CD4-positive, alpha-beta T cell treated with Interleukin-6 for 4 hours (primary cell): ENCODE data around the gene GLYATL2.

Experiments
- DNase-seq: peaks from one replicate; pipeline ENCODE4 v3.0.0-alpha.2; 2020; ENCODE audit warnings: mixed read lengths

The GLYATL2 gene

GRCh38 chr11:58844361-58845005, at the start of gene GLYATL2:
GLYATL2 (minus strand) TSS chr11:58844704; CDS start chr11:58839612, 5,092 bp downstream.
- no peak for DNase-seq

GRCh38 chr11:58893899-58894298, 49.4 kb upstream of the GLYATL2 start:
- no peak for DNase-seq

GRCh38 chr11:58888579-58888978, 44.1 kb upstream of the GLYATL2 start:
- no peak for DNase-seq

- DNase-seq: no peak
Measured at GRCh38 chr11:58887452-58887851, 42.9 kb upstream of the GLYATL2 start.

- DNase-seq: no peak
Measured at GRCh38 chr11:58880625-58881024, 36.1 kb upstream of the GLYATL2 start.

GRCh38 chr11:58880166-58880565, 35.7 kb upstream of the GLYATL2 start:
- no peak for DNase-seq

- no peak for DNase-seq
Measured at GRCh38 chr11:58867556-58867955, 23.1 kb upstream of the GLYATL2 start.

GRCh38 chr11:58866788-58867187, 22.3 kb upstream of the GLYATL2 start:
- no peak for DNase-seq

GRCh38 chr11:58864335-58864734, 19.8 kb upstream of the GLYATL2 start:
- no peak for DNase-seq

GRCh38 chr11:58863697-58864096, 19.2 kb upstream of the GLYATL2 start:
- DNase-seq: no peak

- no peak for DNase-seq
Measured at GRCh38 chr11:58861533-58861932, 17.0 kb upstream of the GLYATL2 start.

GRCh38 chr11:58856806-58857205, 12.3 kb upstream of the GLYATL2 start:
- DNase-seq: no peak

GRCh38 chr11:58845386-58845785, 882 bp upstream of the GLYATL2 start:
- DNase-seq: no peak

GRCh38 chr11:58837707-58838388, 6.7 kb downstream of the GLYATL2 start:
- DNase-seq: no peak

- DNase-seq: no peak
Measured at GRCh38 chr11:58832056-58832645, 12.4 kb downstream of the GLYATL2 start.

GRCh38 chr11:58830673-58831301, 13.7 kb downstream of the GLYATL2 start:
- no peak for DNase-seq

- no peak for DNase-seq
Measured at GRCh38 chr11:58829786-58830185, 14.7 kb downstream of the GLYATL2 start.

- DNase-seq: no peak
Measured at GRCh38 chr11:58813693-58814092, 30.8 kb downstream of the GLYATL2 start.

GRCh38 chr11:58811499-58811898, 33.0 kb downstream of the GLYATL2 start:
- DNase-seq: no peak

GRCh38 chr11:58807343-58807742, 37.2 kb downstream of the GLYATL2 start:
- DNase-seq: no peak

GRCh38 chr11:58805065-58805464, 39.4 kb downstream of the GLYATL2 start:
- no peak for DNase-seq

- DNase-seq: no peak
Measured at GRCh38 chr11:58801974-58802545, 42.4 kb downstream of the GLYATL2 start.

- DNase-seq: no peak
Measured at GRCh38 chr11:58801302-58801701, 43.2 kb downstream of the GLYATL2 start.
